Amygdala (tissue), 56 donors: ENCODE data around the gene ANKLE2.
"Not testable (repeated sequence)": the region's sequence is repeated elsewhere in the genome, so short reads cannot be mapped to it uniquely, and the experiment has no call there.

Experiments used
- DNase-seq, 56 donors: peaks; one replicate each; lab custom pipeline; 2025; lab: John Stamatoyannopoulos, UW

ANKLE2 gene

GRCh38 chr12:132761032-132761920 lies at the start of gene ANKLE2:
Gene ANKLE2 (minus strand): TSS chr12:132761832. CDS start chr12:132761798, 34 bp downstream.
- peak in 5 of 56 donors; percentile 55 to 74 (median 67) for DNase-seq

DNA sequence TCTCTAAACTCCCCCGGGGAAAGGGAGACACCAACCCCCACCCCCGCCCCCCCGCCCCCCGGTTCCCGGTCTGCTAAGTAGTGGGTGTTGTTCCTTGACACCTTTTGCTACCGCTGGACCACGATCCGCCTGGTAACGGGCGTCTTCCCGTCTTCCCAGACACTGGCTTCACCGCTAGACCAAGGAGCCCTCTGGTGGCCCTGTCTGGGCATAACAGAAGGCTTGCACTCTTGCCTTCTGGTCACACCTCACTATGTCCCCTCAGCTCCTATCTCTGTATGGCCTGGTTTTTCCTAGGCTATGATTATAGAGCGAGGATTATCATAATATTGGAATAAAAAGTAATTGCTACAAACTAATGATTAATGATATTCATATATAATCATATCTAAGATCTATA lies 47.8 kb upstream of the ANKLE2 start:
- DNase-seq: peak in 5 of 56 donors; percentile 12 to 48 (median 14)

GRCh38 chr12:132807295-132808092 lies 45.9 kb upstream of the ANKLE2 start:
- peak in 7 of 56 donors; percentile 6 to 39 (median 26) for DNase-seq

DNA sequence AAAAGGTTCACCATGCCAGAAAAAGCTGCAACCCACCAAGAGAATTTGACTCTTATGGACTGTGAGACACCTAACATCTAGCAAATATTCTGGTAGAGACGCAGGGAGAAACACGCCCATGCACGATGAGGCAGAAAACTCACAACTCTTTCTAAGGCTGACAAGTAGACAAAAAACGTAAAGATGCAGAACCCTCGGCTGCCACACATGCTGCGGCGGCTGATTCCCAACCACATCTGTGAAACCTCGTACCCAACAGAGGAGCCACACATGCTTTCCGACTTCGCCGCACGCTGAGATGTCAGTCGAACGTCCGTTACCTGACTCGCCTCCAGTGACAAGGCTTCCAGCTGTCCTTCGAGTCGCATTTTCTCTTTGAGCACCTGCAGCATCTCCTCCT lies 45.2 kb upstream of the ANKLE2 start:
- peak in 16 of 56 donors; percentile 11 to 54 (median 34) for DNase-seq

GRCh38 chr12:132804426-132804861 lies 42.8 kb upstream of the ANKLE2 start:
- DNase-seq: no peak

DNA sequence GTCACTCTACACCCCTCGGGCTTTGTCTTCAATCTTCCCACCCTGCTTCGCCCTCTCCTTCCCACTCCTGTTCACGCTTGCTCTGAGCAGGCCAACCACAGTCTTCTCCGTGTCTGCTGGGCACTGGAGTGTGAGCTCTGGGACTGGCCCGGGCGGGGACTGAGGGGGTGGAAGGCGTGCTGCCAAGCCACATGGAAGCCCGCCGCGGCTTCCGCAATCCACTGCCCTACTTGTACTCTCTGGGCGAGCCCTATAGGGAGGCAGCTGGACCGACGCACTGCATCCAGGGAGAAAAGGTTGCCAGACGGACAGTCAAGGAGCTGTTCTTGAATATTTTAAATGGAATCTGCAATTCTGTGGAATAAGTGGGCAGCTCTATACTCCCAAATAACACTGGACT lies 42.3 kb upstream of the ANKLE2 start:
- DNase-seq: peak in 1 of 56 donors; percentile 24

GRCh38 chr12:132803125-132803524 lies 41.5 kb upstream of the ANKLE2 start:
- DNase-seq: no peak

GRCh38 chr12:132801741-132802140 lies 40.1 kb upstream of the ANKLE2 start:
- DNase-seq: no peak

DNA sequence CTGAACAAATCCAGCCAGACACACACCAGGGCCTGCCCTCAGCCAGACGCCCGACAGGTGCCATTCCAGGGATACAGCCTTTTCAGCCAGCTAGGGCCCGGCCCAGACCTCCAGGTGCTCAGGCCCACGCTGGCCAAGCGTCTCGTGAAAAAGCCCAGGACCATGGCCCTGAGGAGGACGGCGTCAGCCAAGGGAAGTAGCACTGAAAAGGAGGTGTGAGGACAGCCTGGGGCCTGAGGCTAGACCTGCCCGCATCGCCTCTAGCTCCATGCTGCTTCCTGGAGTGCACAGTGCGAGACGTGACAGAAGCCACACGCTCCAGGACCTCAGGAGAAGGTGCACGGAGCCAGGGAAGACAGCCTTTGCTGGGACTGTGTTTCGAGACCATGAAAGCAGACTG lies 37.2 kb upstream of the ANKLE2 start:
- no peak for DNase-seq

DNA sequence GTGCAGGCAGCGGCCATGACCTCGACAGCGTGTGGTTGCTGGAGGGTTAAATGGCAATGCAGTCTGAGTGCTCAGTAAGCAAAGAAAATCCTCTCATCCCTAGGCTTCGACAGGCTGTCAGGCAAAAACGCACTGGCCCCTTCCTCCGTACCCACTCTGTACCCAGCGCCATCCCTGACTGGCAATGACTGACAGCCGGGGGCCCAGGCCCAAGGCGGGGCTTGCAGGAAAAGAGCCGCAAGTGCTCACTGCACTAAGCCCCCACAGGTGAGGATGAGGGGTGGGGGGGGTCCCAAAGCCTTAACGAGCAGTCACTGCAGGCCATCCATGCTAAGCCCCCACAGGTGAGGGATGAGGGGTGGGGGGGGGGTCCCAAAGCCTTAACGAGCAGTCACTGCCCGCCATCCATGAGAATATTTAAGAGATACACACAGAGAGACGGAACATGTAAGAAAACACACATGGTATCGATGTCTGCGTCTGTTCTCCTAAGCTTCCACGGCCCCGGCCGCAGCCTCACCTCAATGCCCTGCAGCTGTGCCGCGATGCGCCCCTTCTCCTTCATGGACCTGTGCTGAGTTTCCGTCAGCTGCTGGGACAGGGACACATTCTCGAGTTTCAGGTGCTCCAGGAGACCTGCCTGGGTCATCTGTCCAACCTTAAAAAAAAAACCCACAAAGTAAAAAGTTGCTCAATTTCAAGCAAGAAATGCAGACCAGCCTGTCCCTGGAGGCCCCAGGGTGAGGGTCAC lies 36.4 kb upstream of the ANKLE2 start:
- DNase-seq: no peak

GRCh38 chr12:132795847-132796246 lies 34.2 kb upstream of the ANKLE2 start:
- DNase-seq: no peak

DNA sequence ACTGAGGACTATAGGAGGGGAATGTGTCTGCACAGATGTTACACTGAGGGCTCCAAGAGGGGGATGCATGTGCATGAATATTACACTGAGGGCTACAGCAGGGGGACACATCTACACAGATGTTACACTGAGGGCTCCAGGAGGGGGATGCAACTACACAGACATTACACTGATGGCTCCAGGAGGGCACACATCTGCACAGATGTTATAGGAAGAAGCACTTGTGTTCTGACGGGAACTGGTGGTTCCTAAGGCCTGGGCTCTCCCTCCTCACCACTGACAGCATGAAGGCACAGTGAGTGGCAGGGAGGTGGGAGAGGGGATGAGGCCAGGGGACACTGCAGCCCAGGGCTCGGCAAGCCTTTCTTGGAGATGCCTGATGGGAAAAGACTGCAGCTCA lies 30.3 kb upstream of the ANKLE2 start:
- not testable (repeated sequence) for DNase-seq

DNA sequence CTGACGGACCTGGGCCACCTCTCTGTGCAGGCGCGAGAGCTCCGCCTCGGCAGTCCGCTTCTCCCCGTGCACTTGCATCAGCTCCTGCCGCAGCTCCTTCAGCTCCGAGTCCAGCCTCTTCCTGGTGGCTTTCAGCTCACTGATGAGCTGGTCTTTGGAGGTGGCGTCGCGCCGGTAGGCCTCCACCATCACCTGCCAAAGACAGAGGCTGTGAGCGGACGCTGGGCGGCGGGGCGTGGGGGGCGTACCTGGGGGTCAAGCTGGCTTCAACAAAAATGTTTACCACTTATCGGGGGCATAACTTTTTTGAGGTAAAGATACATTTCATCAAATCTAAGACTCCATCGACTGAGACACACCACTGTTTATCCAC lies 27.5 kb upstream of the ANKLE2 start:
- no peak for DNase-seq

DNA sequence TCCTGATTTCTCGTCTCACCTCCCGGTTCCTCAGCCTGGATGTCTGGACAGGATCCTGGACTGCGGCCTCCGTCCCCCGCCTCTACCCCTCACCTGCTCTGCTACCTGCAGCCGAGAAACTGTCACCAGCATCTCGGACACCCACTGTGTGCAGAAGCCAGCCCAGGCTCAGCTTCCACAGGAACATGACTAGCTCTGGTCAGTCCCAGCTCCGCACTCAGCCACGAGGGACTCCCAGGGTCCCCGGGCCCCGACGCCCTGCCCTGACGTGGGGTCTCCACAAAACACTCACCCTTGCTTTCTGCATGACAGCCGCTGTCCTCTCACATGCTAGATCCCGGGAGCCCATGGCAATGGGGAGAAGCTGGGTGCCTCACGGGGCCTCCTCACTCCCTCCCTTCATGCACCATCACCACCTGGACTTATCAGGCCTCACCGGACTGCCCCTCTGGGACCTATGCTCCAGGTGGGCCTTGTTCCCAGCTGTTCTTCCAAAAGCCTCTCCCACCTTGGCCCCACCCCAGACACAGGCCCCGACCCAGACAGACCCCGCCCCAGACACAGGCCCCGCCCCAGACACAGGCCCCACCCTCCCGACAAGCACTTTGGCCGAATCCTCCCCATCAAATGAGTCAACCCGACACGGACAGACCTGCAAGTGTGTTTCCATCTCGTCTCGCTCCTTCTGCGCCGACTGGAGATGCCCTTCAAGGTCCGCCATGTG lies 26.9 kb upstream of the ANKLE2 start:
- no peak for DNase-seq

DNA sequence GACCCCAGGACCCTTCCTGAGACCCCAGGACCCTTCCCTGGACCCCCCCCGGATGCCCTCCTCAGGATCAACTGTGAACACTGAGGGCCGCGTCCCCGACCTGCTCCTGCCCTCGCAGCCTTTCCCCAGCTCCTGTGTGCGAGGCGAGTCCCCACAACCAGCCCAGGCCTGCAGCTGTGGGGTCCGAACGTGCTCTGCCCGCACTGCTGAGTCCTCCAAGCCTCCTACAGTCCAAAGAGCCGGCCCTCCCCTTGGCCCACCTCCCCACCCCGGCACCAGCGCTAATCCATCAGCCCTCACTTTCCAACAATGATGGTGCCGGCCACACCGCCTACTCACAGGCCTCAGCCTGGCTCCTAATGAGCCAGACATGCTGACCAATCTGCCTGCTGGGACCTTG lies 26.2 kb upstream of the ANKLE2 start:
- DNase-seq: no peak

DNA sequence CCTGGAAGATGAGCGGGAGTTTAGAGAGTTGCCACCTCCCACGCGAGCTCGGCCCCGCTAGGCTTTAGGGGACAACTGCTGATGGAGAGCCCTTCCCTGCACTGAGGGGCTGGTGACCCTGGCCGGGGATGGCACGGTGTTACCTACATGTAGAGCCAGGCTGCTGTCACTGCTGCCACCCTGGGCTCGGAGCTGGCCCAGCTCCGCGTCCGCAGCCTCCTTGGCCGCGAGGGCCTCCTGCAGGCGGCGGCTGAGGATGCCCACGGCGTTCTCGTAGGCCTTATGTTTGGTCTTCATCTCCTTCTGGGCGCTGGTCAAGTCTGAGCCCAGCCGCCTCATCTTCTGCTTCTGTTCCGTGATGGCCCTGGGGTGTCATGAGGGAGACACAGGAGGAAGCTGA lies 24.6 kb upstream of the ANKLE2 start:
- no peak for DNase-seq

DNA sequence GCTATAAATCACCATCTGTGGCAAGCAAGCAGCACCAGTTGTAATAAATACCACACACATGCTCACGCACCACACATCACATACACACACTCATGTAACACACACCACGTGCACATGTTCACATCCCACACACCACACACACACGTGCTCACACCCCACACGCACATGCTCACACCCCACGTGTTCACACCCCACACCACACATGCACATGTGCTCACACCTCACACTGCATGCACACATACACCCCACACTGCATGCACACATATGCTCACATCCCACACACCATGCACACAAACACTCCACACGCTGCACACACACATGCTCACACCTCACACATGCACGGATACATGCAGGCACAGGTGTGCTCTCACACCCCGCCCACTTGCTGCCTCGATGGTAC lies 22.9 kb upstream of the ANKLE2 start:
- no peak for DNase-seq

DNA sequence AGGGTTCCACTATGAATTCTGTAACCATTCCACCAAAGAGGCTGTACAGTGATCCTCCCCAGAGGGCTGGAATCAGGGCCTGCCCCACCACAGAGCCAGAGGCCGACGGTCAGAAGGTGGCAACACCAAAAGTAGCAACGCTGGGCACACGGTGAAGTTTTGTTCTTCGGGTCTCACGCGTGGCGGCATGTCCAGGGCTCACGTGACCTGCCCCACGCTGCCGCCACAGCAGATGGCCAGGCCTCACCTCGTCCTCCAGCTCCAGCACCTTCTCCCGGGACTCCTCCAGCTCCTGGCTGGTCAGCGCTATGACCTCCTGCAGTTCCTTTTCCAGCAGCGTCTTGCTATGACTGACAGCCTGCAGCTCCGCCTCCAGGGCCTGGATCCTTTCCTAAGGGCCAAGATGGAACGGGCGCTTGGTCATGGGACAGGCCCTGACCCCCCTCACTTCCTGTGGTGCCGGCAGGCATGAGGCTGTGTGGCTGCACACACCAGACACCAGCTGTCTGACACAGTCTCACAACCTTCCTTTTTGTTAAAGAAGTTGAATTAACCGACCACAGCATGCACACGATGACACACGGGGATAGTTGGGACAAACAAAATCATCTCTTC lies 22.4 kb upstream of the ANKLE2 start:
- DNase-seq: peak in 19 of 56 donors; percentile 5 to 73 (median 36)

- DNase-seq: no peak
Observed at GRCh38 chr12:132781938-132782337, 20.3 kb upstream of the ANKLE2 start.
